ENCODE data around the gene DCUN1D3.

DNA sequence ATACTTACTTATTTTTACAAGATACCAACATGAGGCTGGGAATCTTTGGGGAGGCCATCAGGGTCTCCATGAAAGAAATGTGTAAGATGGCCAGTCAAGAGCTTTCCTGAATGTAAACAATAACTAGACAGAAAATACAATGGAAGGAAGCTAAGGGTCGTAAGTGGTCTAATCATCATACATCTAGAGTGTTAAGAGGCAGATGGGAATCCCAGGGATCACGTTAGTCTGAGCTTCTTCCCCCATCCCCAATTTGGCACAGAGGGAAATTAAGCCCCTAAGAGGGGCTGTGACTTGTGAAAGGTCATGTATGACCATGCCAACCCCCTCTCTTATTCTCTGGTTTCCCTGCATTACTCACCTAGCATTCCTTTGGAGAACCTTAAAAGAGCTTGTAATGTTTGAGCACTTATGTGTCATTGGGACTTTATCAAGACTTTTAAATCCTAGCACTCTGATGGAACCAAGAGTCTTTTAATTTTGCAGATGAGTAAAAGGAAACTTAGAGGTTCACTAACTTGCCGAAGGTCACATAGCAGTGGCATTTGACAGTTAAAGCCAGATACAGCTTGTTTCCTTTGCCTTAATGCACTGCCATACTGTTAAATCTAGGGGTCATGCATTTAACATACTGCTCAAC lies 46.1 kb downstream of the DCUN1D3 start:
- TF ChIP-seq EP300 (IDR thresholded peaks at IDR 0.05) (no peak), POLR2A (IDR thresholded peaks at IDR 0.05) (no peak), POLR2AphosphoS5 (IDR thresholded peaks at IDR 0.05) (no peak)
- TF ChIP-seq, protein P1, sequence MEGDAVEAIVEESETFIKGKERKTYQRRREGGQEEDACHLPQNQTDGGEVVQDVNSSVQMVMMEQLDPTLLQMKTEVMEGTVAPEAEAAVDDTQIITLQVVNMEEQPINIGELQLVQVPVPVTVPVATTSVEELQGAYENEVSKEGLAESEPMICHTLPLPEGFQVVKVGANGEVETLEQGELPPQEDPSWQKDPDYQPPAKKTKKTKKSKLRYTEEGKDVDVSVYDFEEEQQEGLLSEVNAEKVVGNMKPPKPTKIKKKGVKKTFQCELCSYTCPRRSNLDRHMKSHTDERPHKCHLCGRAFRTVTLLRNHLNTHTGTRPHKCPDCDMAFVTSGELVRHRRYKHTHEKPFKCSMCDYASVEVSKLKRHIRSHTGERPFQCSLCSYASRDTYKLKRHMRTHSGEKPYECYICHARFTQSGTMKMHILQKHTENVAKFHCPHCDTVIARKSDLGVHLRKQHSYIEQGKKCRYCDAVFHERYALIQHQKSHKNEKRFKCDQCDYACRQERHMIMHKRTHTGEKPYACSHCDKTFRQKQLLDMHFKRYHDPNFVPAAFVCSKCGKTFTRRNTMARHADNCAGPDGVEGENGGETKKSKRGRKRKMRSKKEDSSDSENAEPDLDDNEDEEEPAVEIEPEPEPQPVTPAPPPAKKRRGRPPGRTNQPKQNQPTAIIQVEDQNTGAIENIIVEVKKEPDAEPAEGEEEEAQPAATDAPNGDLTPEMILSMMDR (IDR thresholded peaks at IDR 0.05): no peak
